ENCODE measurements around the gene DLEC1. TPM values are rescaled to one million over a fixed set of nuclear protein-coding genes. Genes with fewer than 3 reads are reported as not detected.

DLEC1 gene
- total and polyA plus RNA-seq, 2 donors (not counting 1 experiment from before 2014, with no cell fraction given), result 0.52 to 2.1 TPM

- DNase-seq (peak; percentile 28), ATAC-seq (ENCODE audit: low read depth) (no peak)
- H3K4me3 ChIP-seq (ENCODE audit: control extremely low read depth in 1 of 5, extremely low read depth in 1 of 5, insufficient read depth in 1 of 5, low read depth in 2 of 5, low read length in 4 of 5), result no peak overlapping the region
- peaks cover 0 to 2% (median 0%) of the 10 kb centered on the region in 4 experiments for H3K27me3 ChIP-seq (replicated peaks in 1 of 4; ENCODE audit: control extremely low read depth in 1 of 4, control insufficient read depth in 3 of 4, insufficient read depth in 4 of 4, low read length in 3 of 4)
- H2AFZ ChIP-seq (ENCODE audit: insufficient read depth, low read depth, low read length, poor library complexity, severe bottlenecking), result no peak overlapping the region
- H3K27ac ChIP-seq (ENCODE audit: low read length in 2 of 2), result no peak overlapping the region
- H3K9me3 Mint-ChIP-seq (ENCODE audit: insufficient read depth), result peaks cover 9% of the 10 kb centered on the region
- H3K36me3 ChIP-seq (replicated peaks in 1 of 2; ENCODE audit: control extremely low read depth in 1 of 2, control insufficient read depth in 1 of 2, extremely low read depth in 1 of 2, insufficient read depth in 2 of 2, low read length in 1 of 2), result no peaks in the 10 kb centered on the region
- no peak overlapping the region for H3K4me3 Mint-ChIP-seq
- H4K20me1 ChIP-seq (ENCODE audit: control insufficient read depth, insufficient read depth, low read length, poor library complexity, severe bottlenecking), result no peaks in the 10 kb centered on the region
- H3K27ac Mint-ChIP-seq, result peak overlapping the region; percentile 32
- TF ChIP-seq, protein P1, sequence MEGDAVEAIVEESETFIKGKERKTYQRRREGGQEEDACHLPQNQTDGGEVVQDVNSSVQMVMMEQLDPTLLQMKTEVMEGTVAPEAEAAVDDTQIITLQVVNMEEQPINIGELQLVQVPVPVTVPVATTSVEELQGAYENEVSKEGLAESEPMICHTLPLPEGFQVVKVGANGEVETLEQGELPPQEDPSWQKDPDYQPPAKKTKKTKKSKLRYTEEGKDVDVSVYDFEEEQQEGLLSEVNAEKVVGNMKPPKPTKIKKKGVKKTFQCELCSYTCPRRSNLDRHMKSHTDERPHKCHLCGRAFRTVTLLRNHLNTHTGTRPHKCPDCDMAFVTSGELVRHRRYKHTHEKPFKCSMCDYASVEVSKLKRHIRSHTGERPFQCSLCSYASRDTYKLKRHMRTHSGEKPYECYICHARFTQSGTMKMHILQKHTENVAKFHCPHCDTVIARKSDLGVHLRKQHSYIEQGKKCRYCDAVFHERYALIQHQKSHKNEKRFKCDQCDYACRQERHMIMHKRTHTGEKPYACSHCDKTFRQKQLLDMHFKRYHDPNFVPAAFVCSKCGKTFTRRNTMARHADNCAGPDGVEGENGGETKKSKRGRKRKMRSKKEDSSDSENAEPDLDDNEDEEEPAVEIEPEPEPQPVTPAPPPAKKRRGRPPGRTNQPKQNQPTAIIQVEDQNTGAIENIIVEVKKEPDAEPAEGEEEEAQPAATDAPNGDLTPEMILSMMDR (IDR thresholded peaks at IDR 0.05), result no peak
- no peak for TF ChIP-seq EZH2 (IDR thresholded peaks at IDR 0.05; ENCODE audit: borderline replicate concordance, insufficient read depth, low read depth, low read length, poor library complexity, severe bottlenecking)
- H3K4me1 Mint-ChIP-seq, result no peaks in the 10 kb centered on the region
- H3K4me2 ChIP-seq (replicated peaks; ENCODE audit: low read depth, low read length, poor library complexity, severe bottlenecking), result no peak overlapping the region
- H3K79me2 ChIP-seq (ENCODE audit: control insufficient read depth, insufficient read depth, low read length), result no peaks in the 10 kb centered on the region
- CTCF ChIA-PET, result no interaction called here
- POLR2A ChIA-PET, result no interaction called here
- H3K9ac ChIP-seq (ENCODE audit: low read length), result no peak overlapping the region
- H3K9me3 ChIP-seq (ENCODE audit: control extremely low read depth in 1 of 3, control insufficient read depth in 2 of 3, insufficient read depth in 1 of 3, low read length in 2 of 3), result peaks cover 0 to 24% (median 11%) of the 10 kb centered on the region in 3 donors
- 92% methylated on average over 10 of the region's 11 CpGs for WGBS (ENCODE audit: insufficient coverage)
- intact Hi-C loops (cut with micrococcal nuclease), result no loop called here
- no peaks in the 10 kb centered on the region for H3K4me1 ChIP-seq (ENCODE audit: control insufficient read depth in 2 of 2, insufficient read depth in 2 of 2, low read length in 2 of 2)
- no peaks in the 10 kb centered on the region for H3K27me3 Mint-ChIP-seq
Measured at GRCh38 chr3:38085311-38085942, 46.4 kb downstream of the DLEC1 start.

GRCh38 chr3:38085943-38086324 is 46.9 kb downstream of the DLEC1 start:
- TF ChIP-seq, protein P1 (IDR thresholded peaks at IDR 0.05), result no peak
- no peak for TF ChIP-seq EZH2 (IDR thresholded peaks at IDR 0.05; ENCODE audit: borderline replicate concordance, insufficient read depth, low read depth, low read length, poor library complexity, severe bottlenecking)
- Histone ChIP-seq H3K27me3 (replicated peaks in 1 of 4; ENCODE audit: control extremely low read depth in 1 of 4, control insufficient read depth in 3 of 4, insufficient read depth in 4 of 4, low read length in 3 of 4) (peaks cover 0 to 2% (median 0%) of the 10 kb centered on the region in 4 experiments), H3K4me1 (ENCODE audit: control insufficient read depth in 2 of 2, insufficient read depth in 2 of 2, low read length in 2 of 2) (no peaks in the 10 kb centered on the region), H3K36me3 (replicated peaks in 1 of 2; ENCODE audit: control extremely low read depth in 1 of 2, control insufficient read depth in 1 of 2, extremely low read depth in 1 of 2, insufficient read depth in 2 of 2, low read length in 1 of 2) (no peaks in the 10 kb centered on the region), H4K20me1 (ENCODE audit: control insufficient read depth, insufficient read depth, low read length, poor library complexity, severe bottlenecking) (no peaks in the 10 kb centered on the region), H3K79me2 (ENCODE audit: control insufficient read depth, insufficient read depth, low read length) (no peaks in the 10 kb centered on the region), H3K27ac (ENCODE audit: low read length in 2 of 2) (no peak overlapping the region), H3K4me2 (replicated peaks; ENCODE audit: low read depth, low read length, poor library complexity, severe bottlenecking) (no peak overlapping the region), H3K9me3 (ENCODE audit: control extremely low read depth in 1 of 3, control insufficient read depth in 2 of 3, insufficient read depth in 1 of 3, low read length in 2 of 3) (peaks cover 0 to 24% (median 11%) of the 10 kb centered on the region in 3 donors), H2AFZ (ENCODE audit: insufficient read depth, low read depth, low read length, poor library complexity, severe bottlenecking) (no peak overlapping the region), H3K9ac (ENCODE audit: low read length) (no peak overlapping the region), H3K4me3 (ENCODE audit: control extremely low read depth in 1 of 5, extremely low read depth in 1 of 5, insufficient read depth in 1 of 5, low read depth in 2 of 5, low read length in 4 of 5) (no peak overlapping the region)
- Mint-ChIP-seq H3K4me1 (no peaks in the 10 kb centered on the region), H3K9me3 (ENCODE audit: insufficient read depth) (peaks cover 9% of the 10 kb centered on the region), H3K27ac (no peak overlapping the region), H3K27me3 (no peaks in the 10 kb centered on the region), H3K4me3 (no peak overlapping the region)
- WGBS (ENCODE audit: insufficient coverage), result 30% methylated on average over 1 of the region's 1 CpG
- DNase-seq (no peak), ATAC-seq (ENCODE audit: low read depth) (no peak)
- intact Hi-C loops (cut with micrococcal nuclease), result no loop called here
- ChIA-PET POLR2A (no interaction called here), CTCF (no interaction called here)

Measured in B cell (primary cell).